Measurements from ENCODE around the gene ZMYND8.
"Not testable (repeated sequence)": the region's sequence is repeated elsewhere in the genome, so short reads cannot be mapped to it uniquely, and the experiment has no call there.

ZMYND8 gene

DNA sequence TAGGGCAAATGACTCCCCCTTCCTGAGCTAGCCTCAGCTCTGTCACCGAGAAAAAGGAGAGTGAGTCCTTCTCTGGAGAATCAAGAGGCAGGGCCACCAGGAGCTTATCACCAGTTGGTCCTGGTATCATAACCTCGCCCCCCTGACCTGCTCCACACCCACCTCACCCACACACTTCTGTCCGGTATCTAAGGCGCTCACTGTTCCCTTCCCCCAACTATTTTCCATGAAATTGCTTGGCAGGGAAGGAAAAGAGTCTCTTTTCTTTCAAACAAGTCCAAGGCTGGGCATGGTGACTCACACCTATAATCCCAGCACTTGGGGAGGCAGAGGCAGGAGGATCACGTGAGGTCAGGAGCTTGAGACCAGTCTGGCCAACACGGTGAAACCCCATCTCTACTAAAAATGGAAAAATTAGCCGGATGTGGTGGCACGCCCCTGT is 77.6 kb downstream of the ZMYND8 start:
- no peak overlapping the region for H3K27ac ChIP-seq (ENCODE audit: extremely low read depth, low read depth, low read length)
- H3K36me3 ChIP-seq (ENCODE audit: control insufficient read depth in 2 of 2, insufficient read depth in 1 of 2, low read length in 2 of 2): peaks cover 29 to 71% of the 10 kb centered on the region in 2 experiments
- 0 out of 2 replicates have a peak, but pooled peaks cover 3% of the 10 kb centered on the region for H3K4me1 ChIP-seq (ENCODE audit: control insufficient read depth, insufficient read depth, low read length)
- H3K4me3 ChIP-seq (ENCODE audit: low read depth, low read length): no peak overlapping the region
- no peaks in the 10 kb centered on the region for H3K9me3 ChIP-seq (ENCODE audit: control insufficient read depth, insufficient read depth, low read depth, low read length)
- ChIA-PET CTCF (interaction anchor here (0.6 to 10.2 kb wide), 2 partner anchors 44 to 104 kb away, joined by 3 to 355 read pairs; no protein-coding TSS in a partner anchor), POLR2A (no interaction called here)
- no peak for TF ChIP-seq ZNF473 (tag by site-specific recombination; IDR thresholded peaks at IDR 0.05)
- TF ChIP-seq GLI2 (tag by site-specific recombination; IDR thresholded peaks at IDR 0.05; ENCODE audit: borderline replicate concordance, low read depth): no peak
- peak; percentile 51 for TF ChIP-seq EGR2 (tag by site-specific recombination; IDR thresholded peaks at IDR 0.05; ENCODE audit: low read depth)
- TF ChIP-seq PATZ1 (tag by site-specific recombination; IDR thresholded peaks at IDR 0.05): no peak
- TF ChIP-seq ZNF202 (tag by site-specific recombination; IDR thresholded peaks at IDR 0.05; ENCODE audit: borderline replicate concordance): no peak
- no peak for TF ChIP-seq ZEB2 (tag by site-specific recombination; IDR thresholded peaks at IDR 0.05)
- TF ChIP-seq ZNF791 (tag by site-specific recombination; IDR thresholded peaks at IDR 0.05): no peak
- no peak for TF ChIP-seq ZNF792 (tag by site-specific recombination; IDR thresholded peaks at IDR 0.05)
- no peak for TF ChIP-seq ZNF561 (tag by site-specific recombination; IDR thresholded peaks at IDR 0.05; ENCODE audit: borderline replicate concordance)
- TF ChIP-seq ZFHX2 (tag by site-specific recombination; conservative IDR thresholded peaks at IDR 0.05): peak; percentile 43
- TF ChIP-seq, protein P1, sequence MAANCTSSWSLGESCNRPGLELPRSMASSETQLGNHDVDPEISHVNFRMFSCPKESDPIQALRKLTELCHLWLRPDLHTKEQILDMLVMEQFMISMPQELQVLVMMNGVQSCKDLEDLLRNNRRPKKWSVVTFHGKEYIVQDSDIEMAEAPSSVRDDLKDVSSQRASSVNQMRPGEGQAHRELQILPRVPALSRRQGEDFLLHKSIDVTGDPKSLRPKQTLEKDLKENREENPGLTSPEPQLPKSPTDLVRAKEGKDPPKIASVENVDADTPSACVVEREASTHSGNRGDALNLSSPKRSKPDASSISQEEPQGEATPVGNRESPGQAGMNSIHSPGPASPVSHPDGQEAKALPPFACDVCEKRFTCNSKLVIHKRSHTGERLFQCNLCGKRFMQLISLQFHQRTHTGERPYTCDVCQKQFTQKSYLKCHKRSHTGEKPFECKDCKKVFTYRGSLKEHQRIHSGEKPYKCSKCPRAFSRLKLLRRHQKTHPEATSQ (tag by site-specific recombination; IDR thresholded peaks at IDR 0.05): no peak
- no peak for TF ChIP-seq ZNF660 (tag by site-specific recombination; IDR thresholded peaks at IDR 0.05)

DNA sequence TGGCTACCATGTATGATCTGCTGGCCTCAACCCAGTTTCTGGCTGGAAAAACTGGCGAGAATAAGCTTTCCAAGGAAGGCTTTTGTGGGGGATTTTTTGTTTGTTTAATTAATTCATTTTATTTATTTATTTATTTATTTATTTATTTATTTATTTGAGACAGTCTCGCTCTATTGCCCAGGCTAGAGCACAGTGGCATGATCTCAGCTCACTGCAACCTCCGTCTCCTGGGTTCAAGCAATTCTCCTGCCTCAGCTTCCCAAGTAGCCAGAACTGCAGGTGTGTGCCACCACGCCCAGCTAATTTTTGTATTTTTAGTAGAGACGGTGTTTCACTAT is 79.0 kb downstream of the ZMYND8 start:
- peaks cover 18 to 57% of the 10 kb centered on the region in 2 experiments; a peak in 2 of 3 replicates for H3K36me3 ChIP-seq (ENCODE audit: control insufficient read depth in 2 of 2, insufficient read depth in 1 of 2, low read length in 2 of 2)
- H3K4me3 ChIP-seq (ENCODE audit: low read depth, low read length); H3K9me3 ChIP-seq (ENCODE audit: control insufficient read depth, insufficient read depth, low read depth, low read length); H3K27ac ChIP-seq (ENCODE audit: extremely low read depth, low read depth, low read length); H3K4me1 ChIP-seq (ENCODE audit: control insufficient read depth, insufficient read depth, low read length); POLR2A ChIA-PET: not testable (repeated sequence)
- CTCF ChIA-PET: interaction anchor here (0.9 to 10.2 kb wide), 2 partner anchors 56 to 106 kb away, joined by 4 to 355 read pairs; no protein-coding TSS in a partner anchor
- peak; percentile 61 for TF ChIP-seq ZNF426 (tag by site-specific recombination; IDR thresholded peaks at IDR 0.05)
- TF ChIP-seq, protein P2, sequence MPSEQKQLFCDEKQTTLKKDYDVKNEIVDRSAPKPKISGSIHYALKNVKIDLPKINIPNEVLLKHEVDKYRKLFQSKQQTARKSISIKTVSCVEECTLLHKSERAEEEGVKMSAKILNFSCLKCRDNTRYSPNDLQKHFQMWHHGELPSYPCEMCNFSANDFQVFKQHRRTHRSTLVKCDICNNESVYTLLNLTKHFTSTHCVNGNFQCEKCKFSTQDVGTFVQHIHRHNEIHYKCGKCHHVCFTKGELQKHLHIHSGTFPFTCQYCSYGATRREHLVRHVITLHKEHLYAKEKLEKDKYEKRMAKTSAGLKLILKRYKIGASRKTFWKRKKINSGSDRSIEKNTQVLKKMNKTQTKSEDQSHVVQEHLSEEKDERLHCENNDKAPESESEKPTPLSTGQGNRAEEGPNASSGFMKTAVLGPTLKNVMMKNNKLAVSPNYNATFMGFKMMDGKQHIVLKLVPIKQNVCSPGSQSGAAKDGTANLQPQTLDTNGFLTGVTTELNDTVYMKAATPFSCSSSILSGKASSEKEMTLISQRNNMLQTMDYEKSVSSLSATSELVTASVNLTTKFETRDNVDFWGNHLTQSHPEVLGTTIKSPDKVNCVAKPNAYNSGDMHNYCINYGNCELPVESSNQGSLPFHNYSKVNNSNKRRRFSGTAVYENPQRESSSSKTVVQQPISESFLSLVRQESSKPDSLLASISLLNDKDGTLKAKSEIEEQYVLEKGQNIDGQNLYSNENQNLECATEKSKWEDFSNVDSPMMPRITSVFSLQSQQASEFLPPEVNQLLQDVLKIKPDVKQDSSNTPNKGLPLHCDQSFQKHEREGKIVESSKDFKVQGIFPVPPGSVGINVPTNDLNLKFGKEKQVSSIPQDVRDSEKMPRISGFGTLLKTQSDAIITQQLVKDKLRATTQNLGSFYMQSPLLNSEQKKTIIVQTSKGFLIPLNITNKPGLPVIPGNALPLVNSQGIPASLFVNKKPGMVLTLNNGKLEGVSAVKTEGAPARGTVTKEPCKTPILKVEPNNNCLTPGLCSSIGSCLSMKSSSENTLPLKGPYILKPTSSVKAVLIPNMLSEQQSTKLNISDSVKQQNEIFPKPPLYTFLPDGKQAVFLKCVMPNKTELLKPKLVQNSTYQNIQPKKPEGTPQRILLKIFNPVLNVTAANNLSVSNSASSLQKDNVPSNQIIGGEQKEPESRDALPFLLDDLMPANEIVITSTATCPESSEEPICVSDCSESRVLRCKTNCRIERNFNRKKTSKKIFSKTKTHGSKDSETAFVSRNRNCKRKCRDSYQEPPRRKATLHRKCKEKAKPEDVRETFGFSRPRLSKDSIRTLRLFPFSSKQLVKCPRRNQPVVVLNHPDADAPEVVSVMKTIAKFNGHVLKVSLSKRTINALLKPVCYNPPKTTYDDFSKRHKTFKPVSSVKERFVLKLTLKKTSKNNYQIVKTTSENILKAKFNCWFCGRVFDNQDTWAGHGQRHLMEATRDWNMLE (tag by site-specific recombination; conservative IDR thresholded peaks at IDR 0.05; ENCODE audit: low read depth): peak; percentile 64; the same call in 1 of the 2 replicates
- TF ChIP-seq ZNF664 (tag by site-specific recombination; IDR thresholded peaks at IDR 0.05): 0 out of 2 replicates have a peak, but pooled peaks have one; percentile 20
- TF ChIP-seq ZNF555 (tag by site-specific recombination; conservative IDR thresholded peaks at IDR 0.05): peak; percentile 34; the same call in 1 of the 2 replicates
- peak; percentile 18; the same call in 1 of the 2 replicates for TF ChIP-seq ZXDB (tag by site-specific recombination; IDR thresholded peaks at IDR 0.05)
- TF ChIP-seq ZNF394 (tag by site-specific recombination; IDR thresholded peaks at IDR 0.05; ENCODE audit: borderline replicate concordance): peak; percentile 83
- 0 out of 2 replicates have a peak, but pooled peaks have one; percentile 12 for TF ChIP-seq ZNF654 (tag by site-specific recombination; IDR thresholded peaks at IDR 0.05; ENCODE audit: low read depth)
- TF ChIP-seq ZBTB11 (tag by site-specific recombination; conservative IDR thresholded peaks at IDR 0.05; ENCODE audit: low read depth): 0 out of 2 replicates have a peak, but pooled peaks have one; percentile 27

Measured in HEK293 (cell line).